IMR-90 (cell line): ENCODE results near the gene HERC3. TPM values are rescaled to one million over a fixed set of nuclear protein-coding genes. Genes with fewer than 3 reads are reported as not detected.
A peak's percentile ranks its signal among the peaks of the same experiment; 100 is the strongest.

ENCODE experiments used
- ATAC-seq: fragments of 200-7000 bp; cut with Tn5 transposase; 2 replicates; pipeline ENCODE4 v1.9.1; 2020; ENCODE audit warnings: low read depth, mild to moderate bottlenecking, moderate library complexity
- BruUV-seq: library from RNA; stranded (reverse); fragments of 400-500 nt; replicated peaks from 2 replicates; lab custom pipeline; 2021; lab: Mats Ljungman, UMichigan
- CTCF ChIA-PET: fragments of 300-600 bp; formaldehyde crosslinking; extraction: SDS; loops from one replicate; lab custom pipeline; 2021; ENCODE audit warnings: antibody characterized with exemption; lab: Yijun Ruan, JAX
- POLR2A ChIA-PET: fragments of 300-600 bp; sonication (Branson Sonifier 250); formaldehyde crosslinking; loops from one replicate; lab custom pipeline; 2022; ENCODE audit warnings: antibody characterized with exemption; ENCODE audit not compliant: unreplicated experiment; lab: Charles Lee
- DNase-seq: peaks from one replicate; pipeline ENCODE4 v3.0.0; 2013
- H2AFZ ChIP-seq: replicated peaks from 2 replicates; pipeline ENCODE3; 2013; ENCODE audit warnings: low read length, mild to moderate bottlenecking; ENCODE audit not compliant: poor library complexity
- H2AK5ac ChIP-seq: 2 replicates; pipeline ENCODE4 v1.6.1; 2013; ENCODE audit warnings: low read depth, low read length, inconsistent platforms
- H2AK9ac ChIP-seq: replicated peaks from 2 replicates; pipeline ENCODE3; 2013; ENCODE audit warnings: mild to moderate bottlenecking, low read depth, low read length, moderate library complexity; ENCODE audit not compliant: poor library complexity
- H2BK120ac ChIP-seq: 2 replicates; pipeline ENCODE4 v1.6.1; 2013; ENCODE audit warnings: low read depth, low read length, inconsistent platforms
- H2BK15ac ChIP-seq: 3 replicates; pipeline ENCODE4 v1.6.1; 2013; ENCODE audit warnings: low read depth, low read length, inconsistent platforms
- H2BK20ac ChIP-seq: 2 replicates; pipeline ENCODE4 v1.6.1; 2013; ENCODE audit warnings: low read depth, mild to moderate bottlenecking, inconsistent platforms, low read length, moderate library complexity
- H2BK5ac ChIP-seq: 2 replicates; pipeline ENCODE4 v1.6.1; 2013; ENCODE audit warnings: mild to moderate bottlenecking, low read depth, low read length, inconsistent platforms; ENCODE audit not compliant: poor library complexity, severe bottlenecking
- H3K14ac ChIP-seq: replicated peaks from 2 replicates; pipeline ENCODE4 v1.6.1; 2013; ENCODE audit warnings: low read depth, low read length, inconsistent platforms
- H3K18ac ChIP-seq: 2 replicates; pipeline ENCODE4 v1.6.1; 2013; ENCODE audit warnings: low read depth, low read length, control low read depth
- H3K23ac ChIP-seq: 2 replicates; pipeline ENCODE4 v1.6.1; 2013; ENCODE audit warnings: low read depth, low read length, inconsistent platforms
- H3K27ac ChIP-seq: 2 replicates; pipeline ENCODE4 v1.5.1; 2013; ENCODE audit warnings: mild to moderate bottlenecking, control low read depth, low read length; ENCODE audit not compliant: insufficient read depth
- H3K27me3 ChIP-seq: 2 replicates; pipeline ENCODE4 v1.6.1; 2013; ENCODE audit warnings: low read length; ENCODE audit not compliant: control insufficient read depth, insufficient read depth
- H3K36me3 ChIP-seq: 2 replicates; pipeline ENCODE4 v1.6.1; 2013; ENCODE audit warnings: low read length, mixed read lengths; ENCODE audit not compliant: control insufficient read depth, insufficient read depth
- H3K4ac ChIP-seq: 2 replicates; pipeline ENCODE4 v1.6.1; 2013; ENCODE audit warnings: low read depth, low read length, inconsistent platforms
- H3K4me1 ChIP-seq: 2 replicates; pipeline ENCODE4 v1.6.1; 2013; ENCODE audit warnings: low read length, mixed read lengths; ENCODE audit not compliant: control insufficient read depth, insufficient read depth
- H3K4me2 ChIP-seq: 2 replicates; pipeline ENCODE4 v1.6.1; 2013; ENCODE audit warnings: low read depth, mild to moderate bottlenecking, control low read depth, low read length, moderate library complexity
- H3K4me3 ChIP-seq: 2 replicates; pipeline ENCODE4 v1.5.1; 2013; ENCODE audit warnings: low read depth, mild to moderate bottlenecking, control low read depth, low read length, moderate library complexity; ENCODE audit not compliant: insufficient read depth
- H3K56ac ChIP-seq: 2 replicates; pipeline ENCODE4 v1.6.1; 2013; ENCODE audit warnings: low read length, inconsistent platforms; ENCODE audit not compliant: insufficient read depth; ENCODE audit errors: extremely low read depth
- H3K79me1 ChIP-seq, 2 experiments: 2 replicates each; pipeline ENCODE4 v1.6.1; 2013; ENCODE audit warnings: low read length in 2 of 2, inconsistent platforms in 1 of 2, low read depth in 1 of 2
- H3K9ac ChIP-seq: 2 replicates; pipeline ENCODE4 v1.6.1; 2013; ENCODE audit warnings: low read depth, low read length, control low read depth
- H3K9me1 ChIP-seq: 2 replicates; pipeline ENCODE4 v1.6.1; 2013; ENCODE audit warnings: low read length, inconsistent platforms; ENCODE audit not compliant: insufficient read depth
- H3K9me3 ChIP-seq: 2 replicates; pipeline ENCODE4 v1.6.1; 2013; ENCODE audit warnings: low read length; ENCODE audit not compliant: control insufficient read depth, insufficient read depth
- H4K20me1 ChIP-seq: 2 replicates; pipeline ENCODE4 v1.6.1; 2013; ENCODE audit warnings: low read length, inconsistent platforms; ENCODE audit not compliant: insufficient read depth
- H4K5ac ChIP-seq: 2 replicates; pipeline ENCODE4 v1.6.1; 2013; ENCODE audit warnings: mild to moderate bottlenecking, low read depth, low read length, control low read depth
- H4K8ac ChIP-seq, 2 experiments: 2 replicates each; pipeline ENCODE4 v1.6.1; 2013; ENCODE audit warnings: low read depth in 2 of 2, low read length in 2 of 2, control low read depth in 1 of 2, inconsistent platforms in 1 of 2
- H4K91ac ChIP-seq: 2 replicates; pipeline ENCODE4 v1.6.1; 2013; ENCODE audit warnings: low read depth, low read length, inconsistent platforms; ENCODE audit not compliant: insufficient read depth
- CTCF ChIP-seq: conservative IDR thresholded peaks from 2 replicates; pipeline ENCODE4 v1.5.1; 2012; ENCODE audit warnings: mild to moderate bottlenecking, low read depth, low read length, improper control_type of control experiment
- ELK1 ChIP-seq: fragments of 150-350 bp; IDR thresholded peaks from 2 replicates; pipeline ENCODE4 v1.6.1; 2016; ENCODE audit warnings: low read depth, mild to moderate bottlenecking, low read length, moderate library complexity, borderline replicate concordance
- MAFK ChIP-seq: IDR thresholded peaks from 2 replicates; pipeline ENCODE4 v1.6.1; 2012; ENCODE audit warnings: low read depth, low read length, improper control_type of control experiment
- MAZ ChIP-seq: IDR thresholded peaks from 2 replicates; pipeline ENCODE4 v1.6.1; 2012; ENCODE audit warnings: low read depth, mild to moderate bottlenecking, low read length, improper control_type of control experiment, moderate library complexity, borderline replicate concordance
- NFE2L2 ChIP-seq: fragments of 150-350 bp; IDR thresholded peaks from 2 replicates; pipeline ENCODE4 v1.6.1; 2016; ENCODE audit warnings: low read depth, mild to moderate bottlenecking, low read length
- RAD21 ChIP-seq: IDR thresholded peaks from 2 replicates; pipeline ENCODE4 v1.6.1; 2012; ENCODE audit warnings: low read length, improper control_type of control experiment
- RCOR1 ChIP-seq: IDR thresholded peaks from 2 replicates; pipeline ENCODE4 v1.6.1; 2012; ENCODE audit warnings: mild to moderate bottlenecking, low read length, improper control_type of control experiment; ENCODE audit not compliant: insufficient replicate concordance
- SMC3 ChIP-seq: fragments of 150-350 bp; IDR thresholded peaks from 2 replicates; pipeline ENCODE4 v1.6.1; 2016; ENCODE audit warnings: low read depth, mild to moderate bottlenecking, antibody characterized with exemption, low read length, moderate library complexity
- WGBS, 2 experiments: methylation state at CpG; one replicate each; pipeline versions ENCODE4 v1.1.5 to v1.1.7; 2013; ENCODE audit warnings: missing lambda C conversion rate in 2 of 2; ENCODE audit not compliant: insufficient read length in 1 of 2; ENCODE audit errors: extremely low coverage in 2 of 2; 5-methylcytosine and 5-hydroxymethylcytosine counted together
- dilution Hi-C: fragments of 300-500 bp; cut with HindIII; formaldehyde crosslinking; loops from one replicate; pipeline ENCODE4 v1.14.3; 2018; ENCODE audit warnings: low sequenced_read_pairs; ENCODE audit not compliant: unreplicated experiment
- in situ Hi-C: fragments of 300-500 bp; cut with MboI; formaldehyde crosslinking; loops from 3 replicates; pipeline ENCODE4 v1.14.3; 2019; ENCODE audit warnings: low sequenced_read_pairs, inconsistent platforms, mixed read lengths
- intact Hi-C: fragments of 100-400 bp; cut with micrococcal nuclease; formaldehyde crosslinking; loops from 2 replicates; pipeline ENCODE4 v1.10.0; 2022
- polyA plus RNA-seq, 3 experiments: library from polyadenylated mRNA; depleted of rRNA; stranded (reverse); fragments of >200 nt; gene quantifications; 2 replicates each; pipeline ENCODE4 v1.2.3, GENCODE V29; 2012; ENCODE audit warnings: low replicate concordance in 1 of 3
- total RNA-seq: library from RNA; depleted of rRNA; stranded (reverse); fragments of >200 nt; gene quantifications from 2 replicates; pipeline ENCODE4 v1.2.3, GENCODE V29; 2012
- TF ChIP-seq, protein P1 (sequence below): fragments of 150-350 bp; IDR thresholded peaks from 2 replicates; pipeline ENCODE4 v1.6.1; 2017; ENCODE audit warnings: mild to moderate bottlenecking, antibody characterized with exemption, low read length, low read depth

Gene HERC3
- total and polyA plus RNA-seq, 2 of the 4 experiments (the other 2 are of a cell fraction), result 8.9 to 9.5 TPM

DNA sequence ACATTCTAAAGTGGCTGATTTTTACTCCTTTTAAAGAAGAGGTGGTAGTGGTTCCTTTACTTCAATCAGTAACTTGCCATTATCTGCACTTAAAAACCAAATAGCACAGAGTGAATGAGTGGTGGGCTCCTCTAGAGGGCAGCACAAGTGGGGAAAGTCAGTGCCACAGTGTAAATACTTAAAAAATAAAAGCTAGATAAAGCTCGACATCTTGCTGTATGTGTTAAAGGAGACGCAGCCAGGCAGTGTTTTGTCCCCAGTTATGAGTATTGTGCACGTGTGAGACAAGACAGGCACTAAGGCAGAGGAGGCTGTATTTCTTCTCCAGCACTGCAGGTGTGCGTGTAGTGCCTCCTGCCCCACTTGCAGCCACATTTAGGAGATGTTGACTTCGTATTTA lies 80.7 kb downstream of the HERC3 start:
- TF ChIP-seq, protein P1, sequence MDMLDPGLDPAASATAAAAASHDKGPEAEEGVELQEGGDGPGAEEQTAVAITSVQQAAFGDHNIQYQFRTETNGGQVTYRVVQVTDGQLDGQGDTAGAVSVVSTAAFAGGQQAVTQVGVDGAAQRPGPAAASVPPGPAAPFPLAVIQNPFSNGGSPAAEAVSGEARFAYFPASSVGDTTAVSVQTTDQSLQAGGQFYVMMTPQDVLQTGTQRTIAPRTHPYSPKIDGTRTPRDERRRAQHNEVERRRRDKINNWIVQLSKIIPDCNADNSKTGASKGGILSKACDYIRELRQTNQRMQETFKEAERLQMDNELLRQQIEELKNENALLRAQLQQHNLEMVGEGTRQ, result no peak
- TF ChIP-seq MAFK (no peak), RAD21 (peak; percentile 54), SMC3 (peak; percentile 43), CTCF (peak; percentile 62), NFE2L2 (no peak), MAZ (no peak), RCOR1 (no peak), ELK1 (no peak)
- H3K56ac ChIP-seq, result no peak overlapping the region
- no peak overlapping the region for H3K18ac ChIP-seq
- no TSS peak for BruUV-seq
- H3K27me3 ChIP-seq, result no peaks in the 10 kb centered on the region
- ChIA-PET CTCF (interaction anchor here (0.6 to 1.2 kb wide), 9 partner anchors 10 to 350 kb away, joined by 3 to 6 read pairs (median 4); partner anchors contain the start of gene PYURF), POLR2A (no interaction called here)
- in situ Hi-C loops (no loop called here), intact Hi-C loops (no loop called here), dilution Hi-C loops (no loop called here)
- DNase-seq (peak; percentile 48), ATAC-seq (peak; percentile 79)
- peak overlapping the region; percentile 8 for H2AK9ac ChIP-seq
- H4K5ac ChIP-seq, result no peak overlapping the region; the same call in 1 of the 2 replicates
- H3K4ac ChIP-seq, result no peak overlapping the region
- H3K79me1 ChIP-seq, result no peaks in the 10 kb centered on the region; a peak in 1 of 4 replicates
- H3K14ac ChIP-seq, result no peak overlapping the region
- H3K4me2 ChIP-seq, result no peak overlapping the region
- H2AK5ac ChIP-seq, result no peak overlapping the region
- H3K27ac ChIP-seq, result no peak overlapping the region
- H4K8ac ChIP-seq, result no peak overlapping the region
- H2AFZ ChIP-seq, result no peak overlapping the region
- H2BK15ac ChIP-seq, result no peak overlapping the region
- no peaks in the 10 kb centered on the region for H4K20me1 ChIP-seq
- H3K9me3 ChIP-seq, result no peaks in the 10 kb centered on the region
- no peak overlapping the region for H2BK20ac ChIP-seq
- no peak overlapping the region for H2BK120ac ChIP-seq
- no CpG with 5 or more reads among the region's 5 CpGs for WGBS, 2 experiments
- no peak overlapping the region for H3K9ac ChIP-seq
- no peak overlapping the region for H4K91ac ChIP-seq
- no peak overlapping the region for H3K4me3 ChIP-seq
- H3K9me1 ChIP-seq, result peaks cover 2% of the 10 kb centered on the region; the same call in 1 of the 2 replicates
- no peak overlapping the region for H3K23ac ChIP-seq
- peaks cover 3% of the 10 kb centered on the region; the same call in 1 of the 2 replicates for H3K36me3 ChIP-seq
- peaks cover 4% of the 10 kb centered on the region for H3K4me1 ChIP-seq
- H2BK5ac ChIP-seq, result no peak overlapping the region
